ENCODE results near the gene ERC2. TPM values are rescaled to one million over a fixed set of nuclear protein-coding genes. Genes with fewer than 3 reads are reported as not detected.

The ERC2 gene
- total RNA-seq, 2 donors from 2014 or later: 16.1 to 22.8 TPM

GRCh38 chr3:55860049-55860721 is 608.1 kb downstream of the ERC2 start:
- Histone ChIP-seq H3K27me3 (ENCODE audit: control insufficient read depth, insufficient read depth, low read length, poor library complexity, severe bottlenecking) (no peaks in the 10 kb centered on the region), H3K9ac (ENCODE audit: extremely low read depth, low read length, poor library complexity, severe bottlenecking) (no peak overlapping the region), H3K9me3 (ENCODE audit: control insufficient read depth, low read length) (no peaks in the 10 kb centered on the region), H3K4me1 (ENCODE audit: control insufficient read depth, insufficient read depth, low read length) (no peaks in the 10 kb centered on the region), H3K4me3 (ENCODE audit: low read length) (no peak overlapping the region), H3K27ac (ENCODE audit: low read depth, low read length) (peak overlapping the region; percentile 40), H3K36me3 (ENCODE audit: control insufficient read depth, insufficient read depth, low read length) (no peaks in the 10 kb centered on the region)
- TF ChIP-seq CTCF (conservative IDR thresholded peaks at IDR 0.05): no peak
- H3K4me3 Mint-ChIP-seq: no peak overlapping the region
- 84 to 88% methylated on average over 5 to 11 of the region's 11 CpGs for WGBS, 2 experiments (ENCODE audit: insufficient coverage in 1 of 2, insufficient read length in 1 of 2)
- no peaks in the 10 kb centered on the region for H3K27me3 Mint-ChIP-seq (ENCODE audit: insufficient read depth)
- no peaks in the 10 kb centered on the region for H3K9me3 Mint-ChIP-seq
- peaks cover 1% of the 10 kb centered on the region for H3K4me1 Mint-ChIP-seq
- no peak for DNase-seq
- no peaks in the 10 kb centered on the region for H3K36me3 Mint-ChIP-seq (ENCODE audit: low read depth)
- H3K27ac Mint-ChIP-seq: no peak overlapping the region

GRCh38 chr3:55859305-55859704 is 609.0 kb downstream of the ERC2 start:
- Histone ChIP-seq H3K27ac (ENCODE audit: low read depth, low read length) (no peak overlapping the region), H3K4me3 (ENCODE audit: low read length) (no peak overlapping the region), H3K36me3 (ENCODE audit: control insufficient read depth, insufficient read depth, low read length) (no peaks in the 10 kb centered on the region), H3K9ac (ENCODE audit: extremely low read depth, low read length, poor library complexity, severe bottlenecking) (no peak overlapping the region), H3K4me1 (ENCODE audit: control insufficient read depth, insufficient read depth, low read length) (no peaks in the 10 kb centered on the region), H3K27me3 (ENCODE audit: control insufficient read depth, insufficient read depth, low read length, poor library complexity, severe bottlenecking) (no peaks in the 10 kb centered on the region), H3K9me3 (ENCODE audit: control insufficient read depth, low read length) (no peaks in the 10 kb centered on the region)
- Mint-ChIP-seq H3K4me3 (no peak overlapping the region), H3K27me3 (ENCODE audit: insufficient read depth) (no peaks in the 10 kb centered on the region), H3K36me3 (ENCODE audit: low read depth) (no peaks in the 10 kb centered on the region), H3K4me1 (peaks cover 1% of the 10 kb centered on the region), H3K27ac (no peak overlapping the region), H3K9me3 (no peaks in the 10 kb centered on the region)
- WGBS, 2 experiments (ENCODE audit: insufficient coverage in 1 of 2, insufficient read length in 1 of 2): 75 to 88% methylated on average over 2 of the region's 2 CpGs
- no peak for DNase-seq
- no peak for TF ChIP-seq CTCF (conservative IDR thresholded peaks at IDR 0.05)

GRCh38 chr3:55858727-55859126 is 609.5 kb downstream of the ERC2 start:
- TF ChIP-seq CTCF (conservative IDR thresholded peaks at IDR 0.05): no peak
- Mint-ChIP-seq H3K4me3 (no peak overlapping the region), H3K4me1 (peaks cover 1% of the 10 kb centered on the region), H3K27me3 (ENCODE audit: insufficient read depth) (no peaks in the 10 kb centered on the region), H3K27ac (no peak overlapping the region), H3K9me3 (no peaks in the 10 kb centered on the region), H3K36me3 (ENCODE audit: low read depth) (no peaks in the 10 kb centered on the region)
- H3K4me1 ChIP-seq (ENCODE audit: control insufficient read depth, insufficient read depth, low read length): no peaks in the 10 kb centered on the region
- WGBS, 2 experiments (ENCODE audit: insufficient coverage in 1 of 2, insufficient read length in 1 of 2): 90 to 91% methylated on average over 3 to 4 of the region's 4 CpGs
- no peaks in the 10 kb centered on the region for H3K9me3 ChIP-seq (ENCODE audit: control insufficient read depth, low read length)
- H3K9ac ChIP-seq (ENCODE audit: extremely low read depth, low read length, poor library complexity, severe bottlenecking): no peak overlapping the region
- no peaks in the 10 kb centered on the region for H3K27me3 ChIP-seq (ENCODE audit: control insufficient read depth, insufficient read depth, low read length, poor library complexity, severe bottlenecking)
- no peaks in the 10 kb centered on the region for H3K36me3 ChIP-seq (ENCODE audit: control insufficient read depth, insufficient read depth, low read length)
- H3K27ac ChIP-seq (ENCODE audit: low read depth, low read length): no peak overlapping the region
- DNase-seq: no peak
- H3K4me3 ChIP-seq (ENCODE audit: low read length): no peak overlapping the region
